ENCODE data around the gene PPP3R2.
"Not testable (repeated sequence)": the region's sequence is repeated elsewhere in the genome, so short reads cannot be mapped to it uniquely, and the experiment has no call there.

PPP3R2 gene

GRCh38 chr9:101594796-101595195, at the start of gene PPP3R2:
PPP3R2 (minus strand) TSS chr9:101594969; CDS start chr9:101594921, 48 bp downstream.
- no peak for DNase-seq

GRCh38 chr9:101639785-101640665, 45.3 kb upstream of the PPP3R2 start:
- DNase-seq = no peak

- DNase-seq = peak; percentile 8
These were observed 44.5 kb upstream of the PPP3R2 start for GRCh38 chr9:101639311-101639710.

- DNase-seq = no peak
These were observed 41.5 kb upstream of the PPP3R2 start for GRCh38 chr9:101636247-101636646.

DNA sequence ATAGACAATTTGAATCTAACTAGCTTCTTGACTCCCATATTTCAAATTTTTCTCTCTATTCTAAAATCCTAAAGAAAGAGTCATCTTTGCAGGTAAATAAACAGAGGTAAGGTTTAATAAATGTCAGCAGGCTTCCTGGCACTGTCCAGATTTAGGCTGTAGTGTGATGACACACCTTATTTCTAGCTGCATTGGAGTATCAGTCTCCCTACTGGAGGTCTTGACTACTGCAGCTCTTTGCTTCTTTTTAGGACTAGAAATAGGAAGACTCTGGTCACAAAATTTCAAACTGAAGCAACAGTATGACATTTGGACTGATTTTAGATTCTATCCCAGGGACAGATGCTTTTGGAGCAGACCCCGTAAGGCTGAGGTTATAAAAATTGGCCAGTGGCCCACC, 40.7 kb upstream of the PPP3R2 start:
- no peak for DNase-seq

- DNase-seq = no peak
These were observed 40.1 kb upstream of the PPP3R2 start for GRCh38 chr9:101634741-101635409.

DNA sequence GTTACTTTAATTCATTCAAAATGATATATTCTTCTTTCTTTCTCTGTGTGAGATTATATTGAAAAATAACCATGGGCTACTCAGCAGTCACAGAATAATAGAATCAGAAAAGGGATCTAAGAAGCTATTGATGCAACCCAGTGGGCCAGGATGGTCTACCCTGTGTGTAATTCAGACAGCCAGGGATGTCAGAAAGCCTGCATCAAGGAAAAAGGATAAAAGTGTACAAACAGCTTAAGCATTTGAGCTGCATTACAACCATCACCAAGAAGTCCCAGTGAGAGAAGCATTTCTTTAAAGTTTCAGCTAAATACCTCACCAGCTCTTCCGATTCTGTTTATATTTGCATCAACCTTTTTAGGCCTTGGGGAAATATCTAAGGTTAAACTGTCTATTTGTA, 37.8 kb upstream of the PPP3R2 start:
- no peak for DNase-seq

DNA sequence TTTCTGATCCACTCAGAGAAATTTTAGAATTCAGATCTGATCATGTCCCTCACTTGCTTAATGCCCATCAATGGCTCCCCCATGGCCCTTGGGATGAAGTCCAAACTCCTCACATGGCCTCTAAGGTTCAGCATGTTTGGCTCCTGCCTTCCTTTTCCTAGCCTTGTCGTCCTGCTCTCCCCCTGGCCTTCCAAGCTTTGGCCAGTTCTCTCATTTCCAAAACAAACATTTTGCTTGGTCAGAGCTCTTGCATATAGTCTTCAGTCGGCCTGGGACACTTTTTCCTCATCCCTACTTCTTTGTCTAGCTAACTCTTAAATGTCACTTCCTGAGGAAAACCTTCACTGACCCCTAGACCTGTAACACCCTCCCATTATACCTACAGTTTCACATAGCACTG, 37.1 kb upstream of the PPP3R2 start:
- DNase-seq = no peak

- DNase-seq = no peak
These were observed 34.9 kb upstream of the PPP3R2 start for GRCh38 chr9:101629636-101630035.

DNA sequence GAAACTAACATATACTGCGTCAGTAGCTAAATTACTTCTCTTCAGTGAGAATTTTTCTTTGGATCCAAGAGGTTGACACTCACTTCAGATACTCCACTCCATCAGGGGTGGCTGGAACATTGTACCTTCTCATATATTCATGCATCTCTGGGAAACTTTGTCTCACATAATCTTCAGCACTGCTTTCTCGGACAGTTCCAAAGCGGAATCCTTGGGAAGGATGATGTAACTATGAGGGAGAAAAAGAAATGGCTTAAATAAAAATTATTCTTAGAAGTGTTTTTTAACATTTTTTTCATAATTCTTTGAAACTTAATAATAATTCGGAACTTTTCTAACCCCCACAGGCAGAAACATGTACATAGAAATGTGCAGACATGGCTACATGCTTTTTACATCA, 33.4 kb upstream of the PPP3R2 start:
- DNase-seq = no peak

- no peak for DNase-seq
These were observed 31.5 kb upstream of the PPP3R2 start for GRCh38 chr9:101626295-101626694.

DNA sequence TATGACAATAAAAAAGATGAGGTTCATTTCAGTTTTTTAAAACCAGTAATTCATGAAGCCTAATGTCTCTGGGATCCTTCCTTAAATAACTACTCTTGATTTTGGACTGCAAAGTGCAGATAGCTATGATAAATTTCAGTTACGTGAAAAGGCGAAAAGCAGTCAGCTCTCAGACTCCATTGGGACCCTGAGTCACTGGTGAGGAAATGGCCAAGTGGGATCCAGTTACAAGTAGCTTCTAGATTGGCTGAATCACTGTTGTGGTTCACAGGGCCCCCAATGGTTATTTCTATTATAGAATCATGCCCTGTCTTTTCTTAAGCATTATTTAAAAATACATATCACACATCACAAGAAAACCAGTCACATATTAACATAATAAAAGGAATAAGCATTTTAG, 31.1 kb upstream of the PPP3R2 start:
- DNase-seq = no peak

DNA sequence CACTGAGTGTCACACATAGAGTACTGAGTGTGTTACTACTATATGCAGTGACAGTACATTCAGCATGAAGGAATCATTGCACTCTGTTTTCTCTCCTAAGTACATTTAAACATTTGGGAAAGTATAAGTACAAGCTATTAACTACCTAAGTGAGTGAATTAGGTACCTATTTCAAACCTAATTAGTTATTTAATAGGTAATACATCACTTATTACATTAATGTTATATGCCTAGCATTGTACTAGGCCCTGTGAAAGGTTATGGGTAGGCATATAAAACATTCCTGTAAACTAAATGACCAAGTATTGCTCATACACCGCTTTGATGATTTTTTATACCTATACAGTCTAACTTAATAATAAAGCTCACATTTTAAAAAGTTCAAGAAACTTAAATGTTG, 25.7 kb upstream of the PPP3R2 start:
- no peak for DNase-seq

DNA sequence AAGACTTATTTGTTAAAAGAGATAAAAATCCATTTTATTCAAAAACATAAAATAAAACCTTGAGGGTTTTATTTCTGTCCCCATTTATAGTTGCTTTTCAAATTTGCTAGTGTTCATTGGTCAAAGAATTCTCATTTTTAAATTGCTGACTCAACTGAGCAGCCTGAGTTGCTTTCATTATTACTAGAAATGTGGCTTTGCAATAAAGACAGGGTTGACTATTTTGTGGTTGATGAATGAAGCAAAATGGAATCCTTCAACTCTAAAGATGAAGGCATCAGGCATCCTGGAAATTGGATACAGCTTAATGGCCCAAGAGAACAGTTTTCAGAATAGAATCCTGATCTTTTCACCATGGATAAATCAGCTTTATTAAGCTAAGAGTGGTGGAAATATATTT, 23.9 kb upstream of the PPP3R2 start:
- DNase-seq = no peak

DNA sequence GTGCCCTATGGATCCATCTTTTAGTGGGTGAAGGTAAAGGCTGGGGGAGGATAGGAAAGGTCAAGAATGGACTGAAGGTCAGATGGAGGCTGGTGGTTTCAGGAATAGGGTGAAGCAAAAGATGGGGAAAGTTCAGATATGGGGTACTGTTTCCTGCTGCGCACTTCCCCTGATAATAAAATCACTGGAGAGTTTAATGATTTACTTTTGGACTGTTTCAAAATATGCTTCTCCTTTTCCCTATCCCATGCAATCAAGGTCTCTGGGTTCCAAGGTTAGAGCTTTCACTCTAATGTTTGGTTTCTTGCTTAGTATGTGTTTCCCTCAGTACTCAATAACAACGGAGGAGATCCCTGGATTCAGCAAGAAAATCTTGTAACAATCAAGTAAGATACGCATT, 10.8 kb upstream of the PPP3R2 start:
- DNase-seq = no peak

- no peak for DNase-seq
These were observed 9.5 kb upstream of the PPP3R2 start for GRCh38 chr9:101604296-101604695.

- DNase-seq = peak; percentile 59
These were observed 7.4 kb upstream of the PPP3R2 start for GRCh38 chr9:101601904-101602765.

- no peak for DNase-seq
These were observed 1.4 kb downstream of the PPP3R2 start for GRCh38 chr9:101593345-101593744.

DNA sequence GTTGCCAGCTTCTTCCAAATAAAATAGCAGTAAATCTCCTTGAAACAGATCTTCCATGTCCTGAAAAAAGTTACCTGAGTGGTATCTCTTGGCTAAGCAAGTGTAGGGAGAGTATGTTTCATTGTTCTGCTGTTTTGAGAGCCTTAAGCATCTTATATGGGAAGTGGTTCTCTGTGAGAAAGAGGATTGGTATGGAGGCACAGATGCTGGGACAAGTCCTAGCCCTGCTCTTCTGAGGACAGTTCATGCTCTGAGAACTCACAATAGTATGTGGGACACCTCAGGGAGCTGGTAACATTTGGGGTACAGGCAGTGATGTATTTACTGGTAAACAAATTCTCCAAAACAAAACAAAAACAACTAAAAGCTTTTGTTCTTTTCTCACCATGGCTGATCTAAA, 2.0 kb downstream of the PPP3R2 start:
- no peak for DNase-seq

GRCh38 chr9:101591787-101592446, 2.9 kb downstream of the PPP3R2 start:
- no peak for DNase-seq

GRCh38 chr9:101590901-101591300, 3.9 kb downstream of the PPP3R2 start:
- peak; percentile 11 for DNase-seq

GRCh38 chr9:101590074-101590473, 4.7 kb downstream of the PPP3R2 start:
- not testable (repeated sequence) for DNase-seq
